Measurements from ENCODE around the gene TPMT.
"Not testable (repeated sequence)": the region's sequence is repeated elsewhere in the genome, so short reads cannot be mapped to it uniquely, and the experiment has no call there.

TPMT gene

DNA sequence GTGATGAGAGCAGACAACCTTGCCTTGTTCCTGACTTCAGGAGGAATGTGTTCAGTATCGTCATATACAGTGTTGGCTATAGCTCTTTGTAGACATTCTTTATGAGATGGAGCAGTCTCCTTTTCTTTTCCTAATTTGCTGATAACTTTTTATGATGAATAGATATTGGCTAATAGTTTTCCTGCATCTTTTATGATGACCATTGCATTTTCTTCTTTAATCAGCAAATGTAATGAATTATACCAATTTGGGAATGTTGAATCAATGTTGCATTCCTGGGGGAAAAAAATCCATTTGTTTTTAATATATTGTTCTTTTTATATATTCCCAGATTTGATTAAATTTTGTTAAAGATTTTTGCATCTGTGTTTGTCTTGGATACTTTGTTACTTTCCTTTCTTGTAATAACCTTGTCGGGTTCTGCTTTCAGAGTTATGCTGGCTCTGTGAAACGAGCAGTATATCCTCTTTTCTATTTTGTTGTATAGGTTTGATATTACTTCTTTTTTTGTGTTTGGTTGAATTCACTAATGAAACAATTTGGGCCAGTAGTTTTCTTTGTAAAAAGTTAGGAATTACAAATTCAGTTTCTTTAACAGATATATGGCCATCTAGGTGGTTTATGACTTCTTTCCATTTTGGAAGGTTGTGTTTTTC lies 24.2 kb upstream of the TPMT start:
- Histone ChIP-seq H3K36me3 (ENCODE audit: insufficient read depth, low read length) (peaks cover 5% of the 10 kb centered on the region; the same call in 1 of the 2 replicates), H3K4me3 (ENCODE audit: low read length) (no peak overlapping the region), H3K27me3 (ENCODE audit: insufficient read depth, low read length) (no peaks in the 10 kb centered on the region), H3K9ac (ENCODE audit: low read depth, low read length) (no peak overlapping the region), H3K27ac (ENCODE audit: low read depth, low read length) (no peak overlapping the region), H3K9me3 (ENCODE audit: insufficient read depth, low read depth, low read length) (no peaks in the 10 kb centered on the region), H3K4me1 (ENCODE audit: insufficient read depth, low read length) (peaks cover 6% of the 10 kb centered on the region; the same call in 1 of the 2 replicates)
- WGBS = 97% methylated on average over 3 of the region's 3 CpGs

DNA sequence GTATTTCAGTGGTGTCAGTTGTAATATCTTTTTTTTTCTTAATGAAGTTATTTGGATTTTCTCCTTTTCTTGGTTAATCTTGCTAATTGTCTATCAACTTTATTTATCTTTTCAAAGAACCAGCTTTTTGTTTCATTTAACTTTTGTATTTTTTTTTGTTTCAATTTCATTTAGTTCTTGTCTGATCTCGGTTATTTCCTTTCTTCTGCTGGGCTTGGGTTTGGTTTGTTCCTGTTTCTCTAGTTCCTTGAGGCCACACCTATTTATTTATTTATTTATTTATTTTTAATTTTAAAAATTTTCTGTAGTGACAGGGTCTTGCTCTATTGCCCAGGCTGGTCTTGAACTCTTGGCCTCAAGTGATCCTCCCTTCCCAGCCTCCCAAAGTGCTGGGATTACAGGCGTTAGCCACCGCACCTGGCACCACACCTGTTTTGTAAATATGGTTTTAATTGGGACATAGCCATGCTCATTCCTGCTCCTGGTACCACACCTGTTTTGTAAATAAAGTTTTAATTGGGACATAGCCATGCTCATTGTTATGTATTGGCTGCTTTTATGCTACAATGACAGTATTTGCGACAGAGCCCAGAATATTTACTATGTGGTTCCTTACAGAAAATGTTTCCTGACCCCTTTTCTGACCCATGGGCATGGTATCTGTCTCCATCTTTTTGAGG lies 22.5 kb upstream of the TPMT start:
- H3K9me3 ChIP-seq (ENCODE audit: insufficient read depth, low read depth, low read length) = no peaks in the 10 kb centered on the region
- H3K4me3 ChIP-seq (ENCODE audit: low read length) = no peak overlapping the region
- no peak overlapping the region for H3K9ac ChIP-seq (ENCODE audit: low read depth, low read length)
- H3K4me1 ChIP-seq (ENCODE audit: insufficient read depth, low read length) = peaks cover 6% of the 10 kb centered on the region; the same call in 1 of the 2 replicates
- H3K36me3 ChIP-seq (ENCODE audit: insufficient read depth, low read length) = peaks cover 8% of the 10 kb centered on the region; the same call in 1 of the 2 replicates
- H3K27ac ChIP-seq (ENCODE audit: low read depth, low read length) = no peak overlapping the region
- WGBS = 97% methylated on average over 3 of the region's 4 CpGs
- no peaks in the 10 kb centered on the region for H3K27me3 ChIP-seq (ENCODE audit: insufficient read depth, low read length)

DNA sequence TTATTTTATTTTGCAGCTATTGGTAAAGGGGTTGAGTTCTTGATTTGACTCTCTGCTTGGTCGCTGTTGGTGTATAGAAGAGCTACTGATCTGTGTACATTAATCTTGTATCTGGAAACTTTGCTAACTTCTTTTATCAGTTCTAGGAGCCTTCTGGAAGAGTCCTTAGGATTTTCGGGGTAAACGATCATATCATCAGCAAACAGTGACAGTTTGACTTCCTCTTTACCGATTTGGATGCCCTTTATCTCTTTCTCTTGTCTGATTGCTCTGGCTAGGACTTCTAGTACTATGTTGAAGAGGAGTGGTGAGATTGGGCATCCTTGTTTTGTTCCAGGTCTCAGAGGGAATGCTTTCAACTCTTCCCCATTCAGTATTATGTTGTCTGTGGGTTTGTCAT lies 21.3 kb upstream of the TPMT start:
- not testable (repeated sequence) for H3K9ac ChIP-seq (ENCODE audit: low read depth, low read length); H3K27ac ChIP-seq (ENCODE audit: low read depth, low read length); H3K27me3 ChIP-seq (ENCODE audit: insufficient read depth, low read length); H3K4me3 ChIP-seq (ENCODE audit: low read length); H3K9me3 ChIP-seq (ENCODE audit: insufficient read depth, low read depth, low read length); H3K4me1 ChIP-seq (ENCODE audit: insufficient read depth, low read length)
- WGBS = 96% methylated on average over 4 of the region's 4 CpGs
- peaks cover 21% of the 10 kb centered on the region for H3K36me3 ChIP-seq (ENCODE audit: insufficient read depth, low read length)

DNA sequence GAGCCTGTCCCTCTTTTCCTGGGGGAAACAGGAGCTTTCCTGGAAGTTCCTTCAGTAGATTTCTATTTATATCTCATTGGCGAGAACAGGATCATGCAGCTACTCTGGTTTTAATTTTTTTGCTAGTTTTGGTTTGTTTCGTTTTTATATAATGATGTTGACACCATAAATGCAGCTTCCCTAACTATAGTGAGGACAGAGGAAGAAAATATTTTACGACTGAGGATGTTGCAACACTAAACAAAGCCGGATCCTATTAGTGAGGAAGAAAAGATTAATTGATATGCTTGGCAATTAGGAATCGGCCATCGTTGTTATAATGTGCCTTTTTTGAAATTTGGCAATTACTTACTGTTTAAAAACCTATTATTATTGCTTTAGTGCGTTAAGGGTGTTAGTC lies 17.0 kb upstream of the TPMT start:
- Histone ChIP-seq H3K4me3 (ENCODE audit: low read length) (no peak overlapping the region), H3K4me1 (ENCODE audit: insufficient read depth, low read length) (no peaks in the 10 kb centered on the region), H3K27me3 (ENCODE audit: insufficient read depth, low read length) (no peaks in the 10 kb centered on the region), H3K9ac (ENCODE audit: low read depth, low read length) (no peak overlapping the region), H3K36me3 (ENCODE audit: insufficient read depth, low read length) (peaks cover 41% of the 10 kb centered on the region), H3K27ac (ENCODE audit: low read depth, low read length) (no peak overlapping the region), H3K9me3 (ENCODE audit: insufficient read depth, low read depth, low read length) (peaks cover 11% of the 10 kb centered on the region; the same call in 1 of the 2 replicates)
- WGBS = over 99% methylated on average over 5 of the region's 7 CpGs

DNA sequence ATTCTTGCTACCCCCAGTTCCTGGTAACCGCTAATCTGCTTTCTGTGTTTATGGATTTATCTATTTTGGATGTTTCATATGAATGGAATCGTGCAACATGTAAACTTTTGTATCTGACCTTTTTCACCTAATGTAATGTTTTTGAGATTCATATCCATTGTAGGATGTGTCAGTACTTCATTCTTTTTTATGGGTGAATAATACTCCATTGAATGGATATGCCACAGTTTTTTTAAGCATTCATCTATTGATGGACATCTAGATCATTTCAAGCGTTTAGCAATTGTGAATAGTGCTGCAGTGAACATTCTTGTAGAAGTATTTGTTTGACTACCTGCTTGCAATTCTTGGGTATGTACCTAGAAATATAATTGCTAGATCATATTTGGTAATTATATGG lies 13.4 kb upstream of the TPMT start:
- peaks cover 40% of the 10 kb centered on the region for H3K36me3 ChIP-seq (ENCODE audit: insufficient read depth, low read length)
- no peaks in the 10 kb centered on the region for H3K27me3 ChIP-seq (ENCODE audit: insufficient read depth, low read length)
- peaks cover 11% of the 10 kb centered on the region; the same call in 1 of the 2 replicates for H3K9me3 ChIP-seq (ENCODE audit: insufficient read depth, low read depth, low read length)
- H3K27ac ChIP-seq (ENCODE audit: low read depth, low read length) = no peak overlapping the region
- no peak overlapping the region for H3K4me3 ChIP-seq (ENCODE audit: low read length)
- no peak overlapping the region for H3K9ac ChIP-seq (ENCODE audit: low read depth, low read length)
- H3K4me1 ChIP-seq (ENCODE audit: insufficient read depth, low read length) = no peaks in the 10 kb centered on the region
- WGBS = 100% methylated on average over 3 of the region's 3 CpGs

DNA sequence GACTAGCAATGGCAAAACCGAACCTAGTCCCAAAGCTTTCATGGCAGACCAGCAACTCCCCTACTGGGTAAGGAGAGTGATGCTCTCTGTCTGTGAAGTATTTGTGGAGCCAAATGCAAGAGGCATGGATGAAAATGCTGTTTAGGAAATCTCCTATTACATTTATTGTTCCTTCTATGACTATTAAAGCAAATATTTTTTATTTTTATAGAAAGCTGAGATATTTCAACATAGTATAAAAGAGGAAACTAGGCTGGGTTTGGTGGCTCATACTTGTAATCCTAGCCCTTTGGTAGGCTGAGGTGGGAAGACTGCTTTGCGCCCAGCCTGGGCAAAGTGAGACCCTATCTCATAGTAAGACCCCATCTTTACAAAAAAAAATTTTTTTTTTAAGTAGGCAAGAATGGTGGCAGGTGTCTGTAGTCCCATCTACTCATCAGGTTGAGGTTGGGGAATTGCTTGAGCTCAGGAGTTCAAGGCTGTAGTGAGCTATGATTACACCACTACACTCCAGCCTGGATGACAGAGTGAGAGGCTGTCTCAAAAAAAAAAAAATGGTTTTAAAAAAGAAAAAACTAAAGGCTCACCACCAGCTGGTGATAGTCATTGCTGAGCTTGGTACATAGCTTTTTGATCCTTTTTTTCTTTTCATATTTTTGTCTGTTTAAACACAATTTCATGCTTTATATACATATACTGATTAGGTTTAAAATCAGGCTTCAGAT lies 11.6 kb upstream of the TPMT start:
- Histone ChIP-seq H3K4me3 (ENCODE audit: low read length) (no peak overlapping the region), H3K4me1 (ENCODE audit: insufficient read depth, low read length) (no peaks in the 10 kb centered on the region), H3K9me3 (ENCODE audit: insufficient read depth, low read depth, low read length) (peaks cover 11% of the 10 kb centered on the region; the same call in 1 of the 2 replicates), H3K27me3 (ENCODE audit: insufficient read depth, low read length) (no peaks in the 10 kb centered on the region), H3K9ac (ENCODE audit: low read depth, low read length) (no peak overlapping the region), H3K27ac (ENCODE audit: low read depth, low read length) (no peak overlapping the region), H3K36me3 (ENCODE audit: insufficient read depth, low read length) (peaks cover 40% of the 10 kb centered on the region)
- 96% methylated on average over 2 of the region's 2 CpGs for WGBS

DNA sequence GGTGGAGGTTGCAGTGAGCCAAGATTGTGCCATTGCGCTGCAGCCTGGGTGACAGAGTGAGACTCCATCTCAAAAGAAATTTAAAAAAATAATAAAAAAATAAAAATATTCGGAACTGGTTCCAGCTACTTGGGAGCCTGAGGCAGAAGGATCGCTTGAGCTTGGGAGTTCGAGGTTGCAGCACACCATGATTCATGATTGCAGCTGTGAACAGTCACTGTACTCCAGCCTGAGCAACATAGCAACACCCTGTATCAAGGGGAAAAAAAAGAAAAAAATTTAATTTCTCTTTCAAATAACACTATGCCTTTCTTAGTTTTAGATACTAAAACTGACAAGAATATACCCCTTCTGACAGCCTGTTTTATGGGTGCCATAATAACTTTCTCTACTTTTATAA lies 10.9 kb upstream of the TPMT start:
- Histone ChIP-seq H3K4me1 (ENCODE audit: insufficient read depth, low read length) (no peaks in the 10 kb centered on the region), H3K4me3 (ENCODE audit: low read length) (no peak overlapping the region), H3K36me3 (ENCODE audit: insufficient read depth, low read length) (peaks cover 42% of the 10 kb centered on the region), H3K9ac (ENCODE audit: low read depth, low read length) (no peak overlapping the region), H3K27me3 (ENCODE audit: insufficient read depth, low read length) (no peaks in the 10 kb centered on the region), H3K27ac (ENCODE audit: low read depth, low read length) (no peak overlapping the region), H3K9me3 (ENCODE audit: insufficient read depth, low read depth, low read length) (peaks cover 11% of the 10 kb centered on the region; the same call in 1 of the 2 replicates)
- WGBS = 97% methylated on average over 4 of the region's 4 CpGs

DNA sequence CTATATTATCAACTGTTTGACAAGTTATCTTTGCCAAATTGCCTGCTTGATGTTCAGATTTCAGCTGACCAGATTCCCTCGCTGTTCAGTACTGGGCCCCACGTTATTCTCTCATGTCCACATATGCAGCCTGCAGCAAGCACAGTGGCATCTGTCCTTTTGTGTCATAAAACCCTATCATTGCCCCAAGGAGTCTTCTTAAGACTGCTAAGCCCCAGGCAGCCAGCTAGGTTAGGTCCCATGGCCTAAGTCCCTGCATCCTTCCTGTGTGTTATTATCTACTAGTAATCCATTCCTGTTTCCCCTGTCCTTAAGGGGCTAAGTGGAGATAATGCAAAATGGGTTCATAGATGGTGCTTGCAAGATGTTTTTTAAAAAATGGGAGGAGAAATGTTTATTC lies 7.5 kb upstream of the TPMT start:
- Histone ChIP-seq H3K36me3 (ENCODE audit: insufficient read depth, low read length) (peaks cover 32% of the 10 kb centered on the region), H3K4me1 (ENCODE audit: insufficient read depth, low read length) (no peaks in the 10 kb centered on the region), H3K9ac (ENCODE audit: low read depth, low read length) (no peak overlapping the region), H3K27ac (ENCODE audit: low read depth, low read length) (no peak overlapping the region), H3K4me3 (ENCODE audit: low read length) (no peak overlapping the region), H3K27me3 (ENCODE audit: insufficient read depth, low read length) (no peaks in the 10 kb centered on the region), H3K9me3 (ENCODE audit: insufficient read depth, low read depth, low read length) (no peaks in the 10 kb centered on the region)
- whole genome bisulfite sequencing = 97% methylated on average over 2 of the region's 2 CpGs

DNA sequence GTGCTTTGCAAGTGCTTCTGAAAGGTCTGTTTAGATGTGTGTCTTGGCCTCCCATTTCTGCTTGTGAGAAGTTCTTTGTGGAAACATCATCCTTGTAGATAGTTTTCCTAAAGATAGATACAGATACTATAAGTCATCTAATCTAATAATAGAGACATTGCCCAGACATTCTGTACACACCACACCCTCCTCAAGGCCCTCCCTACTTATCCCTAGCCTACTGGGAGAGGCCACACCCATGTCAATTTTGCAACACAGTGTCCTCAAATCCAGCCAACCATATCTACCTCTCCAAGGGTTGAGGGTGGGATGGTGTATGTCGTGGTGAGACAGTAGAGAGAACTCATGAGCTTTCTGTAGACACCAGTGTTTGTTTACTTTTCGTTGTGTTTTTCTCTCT lies 6.6 kb upstream of the TPMT start:
- Histone ChIP-seq H3K27me3 (ENCODE audit: insufficient read depth, low read length) (no peaks in the 10 kb centered on the region), H3K9me3 (ENCODE audit: insufficient read depth, low read depth, low read length) (no peaks in the 10 kb centered on the region), H3K27ac (ENCODE audit: low read depth, low read length) (no peak overlapping the region), H3K9ac (ENCODE audit: low read depth, low read length) (no peak overlapping the region), H3K4me3 (ENCODE audit: low read length) (no peak overlapping the region), H3K36me3 (ENCODE audit: insufficient read depth, low read length) (peaks cover 29% of the 10 kb centered on the region), H3K4me1 (ENCODE audit: insufficient read depth, low read length) (no peaks in the 10 kb centered on the region)
- WGBS = 100% methylated on average over 1 of the region's 2 CpGs

DNA sequence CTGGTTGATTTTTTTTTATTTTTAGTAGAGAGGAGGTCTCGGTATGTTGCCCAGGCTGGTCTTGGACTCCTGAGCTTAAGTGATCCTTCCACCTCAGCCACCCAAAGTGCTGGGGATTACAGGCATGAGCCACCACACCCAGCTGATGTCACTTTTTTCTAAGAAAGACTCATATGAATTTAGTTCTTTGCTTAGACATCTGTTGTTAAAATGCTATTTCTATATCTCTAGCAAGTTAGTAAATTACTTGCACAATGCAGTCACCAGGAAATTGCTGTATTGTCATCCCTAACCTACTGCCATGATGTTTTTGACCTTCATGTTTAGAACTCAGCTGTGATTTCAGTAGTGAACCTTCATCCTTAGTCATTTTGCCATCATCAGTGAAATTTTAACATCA lies 6.0 kb upstream of the TPMT start:
- no peaks in the 10 kb centered on the region for H3K9me3 ChIP-seq (ENCODE audit: insufficient read depth, low read depth, low read length)
- no peak overlapping the region for H3K4me3 ChIP-seq (ENCODE audit: low read length)
- H3K36me3 ChIP-seq (ENCODE audit: insufficient read depth, low read length) = peaks cover 29% of the 10 kb centered on the region
- no peak overlapping the region for H3K27ac ChIP-seq (ENCODE audit: low read depth, low read length)
- no peaks in the 10 kb centered on the region for H3K4me1 ChIP-seq (ENCODE audit: insufficient read depth, low read length)
- H3K9ac ChIP-seq (ENCODE audit: low read depth, low read length) = no peak overlapping the region
- WGBS = no CpG with 5 or more reads among the region's 1 CpG
- no peaks in the 10 kb centered on the region for H3K27me3 ChIP-seq (ENCODE audit: insufficient read depth, low read length)

DNA sequence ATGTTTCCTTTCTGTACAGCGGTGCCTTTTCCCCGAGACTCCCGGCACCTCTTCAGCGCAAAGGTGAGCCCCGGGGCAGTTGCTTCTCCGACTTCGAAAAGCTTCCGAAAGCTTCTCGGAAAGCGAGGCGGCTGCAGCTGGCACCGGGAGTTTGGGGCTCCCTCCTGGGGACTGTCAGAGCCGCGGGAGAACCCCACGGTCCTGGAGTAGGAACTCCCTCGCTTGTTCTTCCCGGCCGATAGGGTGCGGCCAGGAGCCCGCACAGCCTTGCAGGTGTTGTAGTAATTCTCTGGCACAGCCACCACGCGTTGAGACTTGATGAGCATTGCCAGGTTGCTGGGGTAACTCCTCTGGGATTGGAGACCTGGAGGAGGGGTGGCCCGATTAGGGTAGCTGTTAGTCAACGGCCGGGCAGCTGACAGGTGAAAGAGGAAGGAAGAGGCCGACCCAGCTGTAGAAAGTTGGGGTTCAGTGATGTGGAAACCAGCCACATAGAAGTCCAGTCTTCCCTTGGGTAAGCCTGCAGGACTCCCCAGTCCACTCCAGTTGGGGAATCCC lies 1.1 kb upstream of the TPMT start:
- Histone ChIP-seq H3K9me3 (ENCODE audit: insufficient read depth, low read depth, low read length) (no peaks in the 10 kb centered on the region), H3K36me3 (ENCODE audit: insufficient read depth, low read length) (peaks cover 9% of the 10 kb centered on the region), H3K27ac (ENCODE audit: low read depth, low read length) (no peak overlapping the region; the same call in 1 of the 2 replicates), H3K9ac (ENCODE audit: low read depth, low read length) (peak overlapping the region; percentile 66; the same call in 1 of the 2 replicates), H3K27me3 (ENCODE audit: insufficient read depth, low read length) (no peaks in the 10 kb centered on the region), H3K4me3 (ENCODE audit: low read length) (peak overlapping the region; percentile 91), H3K4me1 (ENCODE audit: insufficient read depth, low read length) (peaks cover 16% of the 10 kb centered on the region)
- WGBS = 3% methylated on average over 26 of the region's 26 CpGs

All from HUES64 (cell line).